HG02642 (cell line): Measurements from ENCODE around the gene C3.
"Not testable (repeated sequence)": the region's sequence is repeated elsewhere in the genome, so short reads cannot be mapped to it uniquely, and the experiment has no call there.

ENCODE experiments used
- ATAC-seq: cut with Tn5 transposase; IDR thresholded peaks from one replicate; pipeline ENCODE4 v1.9.1; 2021; ENCODE audit warnings: mild to moderate bottlenecking; ENCODE audit not compliant: unreplicated experiment, poor library complexity

Gene C3

DNA sequence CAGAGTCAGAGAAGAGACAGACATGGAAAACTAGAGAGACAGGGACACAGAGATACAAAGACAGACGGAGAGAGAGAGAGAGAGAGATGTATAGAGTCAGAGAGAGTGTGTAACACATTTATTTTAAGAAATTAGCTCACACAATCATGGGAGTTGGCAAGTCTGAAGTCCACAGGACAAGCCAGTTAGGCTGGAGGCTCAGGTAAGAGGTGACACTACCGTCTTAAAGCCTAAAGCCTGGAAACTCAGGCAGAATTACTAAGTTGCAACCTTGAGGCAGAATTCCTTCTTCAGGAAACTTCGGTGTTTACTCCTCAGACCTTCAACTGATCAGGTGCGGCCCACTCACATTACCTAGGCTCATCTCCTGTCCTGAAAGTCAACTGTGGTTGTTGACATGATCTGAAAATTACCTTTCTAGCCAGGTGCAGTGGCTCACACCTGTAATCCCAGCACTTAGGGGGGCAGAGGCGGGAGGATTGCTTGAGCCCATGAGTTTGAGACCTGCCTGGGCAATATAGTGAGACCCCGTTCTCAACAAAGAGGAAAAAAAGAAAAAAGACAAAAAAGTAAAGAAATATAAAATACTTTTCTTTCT lies 47.7 kb downstream of the C3 start:
- ATAC-seq: no peak

DNA sequence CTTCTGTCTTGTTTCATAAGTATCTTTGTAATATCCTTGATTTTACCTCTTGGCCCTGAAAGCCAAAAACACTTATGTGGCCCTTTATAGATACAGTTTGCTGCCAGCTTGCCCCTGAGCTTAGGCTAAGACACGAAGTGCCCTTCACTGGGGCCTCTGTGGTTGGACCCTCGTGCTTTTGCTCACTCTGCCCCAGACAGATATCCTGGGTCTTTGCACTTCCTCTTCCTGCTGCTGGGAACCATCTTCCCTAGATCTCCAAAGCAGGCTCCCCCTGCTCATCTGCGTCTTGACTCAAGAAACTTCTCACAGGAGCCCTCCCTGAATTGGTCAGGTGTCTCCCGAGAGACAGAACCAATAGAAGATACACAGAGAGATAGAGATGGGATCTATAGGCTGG lies 48.5 kb downstream of the C3 start:
- no peak for ATAC-seq

DNA sequence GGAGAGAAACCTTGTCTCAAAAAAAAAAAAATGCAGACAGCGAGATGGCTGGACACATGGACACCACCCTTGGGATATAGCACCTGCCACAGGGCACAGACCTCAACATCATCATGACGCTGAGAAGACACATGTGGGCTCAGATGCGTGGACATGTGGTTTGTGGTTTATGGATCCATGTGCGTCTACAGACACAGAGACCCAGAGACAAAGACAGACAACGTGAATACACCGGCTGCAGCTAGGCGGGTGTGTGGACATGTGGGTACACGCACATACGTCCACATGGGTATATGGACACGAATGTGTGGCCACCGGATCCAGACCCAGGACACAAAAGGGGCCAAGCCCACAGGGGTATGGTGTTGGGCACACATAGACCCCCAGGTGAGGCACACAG lies 51.8 kb downstream of the C3 start:
- no peak for ATAC-seq

DNA sequence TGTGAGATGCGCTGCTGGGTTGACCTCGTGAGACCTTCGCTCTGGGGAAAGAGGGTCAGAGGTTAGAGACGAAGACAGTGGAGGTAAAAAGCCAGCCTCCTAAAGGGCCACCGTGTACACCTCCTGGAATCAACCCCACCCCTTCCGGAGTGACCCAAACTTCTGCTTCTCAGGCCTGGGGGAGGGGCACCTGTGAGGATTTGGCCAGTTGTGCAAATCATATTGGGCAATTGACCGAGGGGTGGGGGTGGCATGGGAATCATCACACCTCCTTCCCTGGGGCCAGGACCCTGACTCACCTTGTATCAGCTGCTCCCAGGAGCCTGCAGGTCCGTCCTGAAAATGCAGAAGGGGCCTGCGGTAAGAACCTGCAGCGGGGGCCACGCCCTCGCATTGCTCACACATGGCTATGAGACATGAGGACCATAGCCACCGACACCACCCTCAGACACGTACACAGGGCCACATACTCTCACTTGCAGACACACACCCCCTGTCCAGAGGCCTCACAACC lies 53.3 kb downstream of the C3 start:
- ATAC-seq: no peak

DNA sequence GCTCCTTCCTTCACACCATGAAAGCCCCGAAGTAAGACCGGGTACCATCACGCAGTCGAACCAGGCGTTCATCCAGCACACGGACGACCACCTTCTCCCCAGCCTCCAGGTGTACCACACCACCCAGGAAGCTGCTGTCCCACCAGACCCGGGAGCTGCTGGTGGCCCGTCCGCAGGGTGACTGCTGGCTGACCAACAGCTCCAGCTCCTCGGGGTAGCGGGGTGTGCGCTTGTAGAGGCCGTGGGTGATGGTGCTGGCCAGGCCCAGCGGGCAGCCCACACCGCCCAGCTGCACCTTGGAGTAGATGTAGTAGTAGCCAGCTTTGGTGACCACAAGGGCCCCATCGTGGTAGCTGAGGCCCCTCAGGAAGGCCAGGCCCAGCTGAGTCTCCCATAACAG lies 55.5 kb downstream of the C3 start:
- ATAC-seq: no peak

DNA sequence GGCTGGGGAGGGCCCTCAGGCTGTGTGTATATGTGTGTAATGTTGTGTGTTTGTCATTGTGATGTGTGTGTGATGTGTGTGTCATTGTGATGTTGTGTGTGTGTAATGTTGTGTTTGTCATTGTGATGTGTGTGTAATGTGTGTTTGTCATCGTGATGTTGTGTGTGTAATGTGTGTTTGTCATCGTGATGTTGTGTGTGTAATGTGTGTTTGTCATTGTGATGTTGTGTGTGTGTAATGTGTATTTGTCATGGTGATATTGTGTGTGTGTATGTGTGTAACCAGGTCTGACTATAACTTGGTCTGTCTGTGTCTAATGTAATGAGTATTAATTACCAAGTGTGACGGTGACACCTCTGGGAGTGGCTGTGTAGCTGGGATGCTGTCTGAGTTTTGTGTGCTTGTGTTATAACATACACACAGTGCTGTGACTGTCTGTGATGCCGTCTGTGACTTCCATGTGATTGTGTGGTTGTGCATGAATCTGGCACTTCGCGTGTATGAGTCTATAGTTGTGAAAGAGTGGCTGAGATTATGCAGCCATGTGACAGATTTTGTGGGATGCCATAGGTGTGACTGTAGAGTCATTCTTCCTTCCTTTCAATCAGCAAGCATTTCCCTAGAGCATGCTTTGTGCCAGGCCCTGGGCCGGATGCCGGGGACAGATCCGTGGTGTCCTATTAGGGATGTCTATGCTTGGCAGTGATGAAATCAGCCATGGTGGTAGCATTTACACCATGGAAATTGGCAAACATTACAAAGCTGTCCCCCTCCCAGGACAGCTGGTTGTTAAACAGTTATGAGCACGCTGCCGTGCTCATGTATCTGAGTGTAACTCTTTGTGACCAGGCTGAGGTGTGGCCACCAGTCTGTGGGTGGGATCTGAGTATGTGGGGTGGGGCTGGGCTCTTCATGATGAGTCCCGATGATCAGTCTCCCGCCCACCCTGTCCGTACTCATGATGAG lies 56.9 kb downstream of the C3 start:
- ATAC-seq: no peak

DNA sequence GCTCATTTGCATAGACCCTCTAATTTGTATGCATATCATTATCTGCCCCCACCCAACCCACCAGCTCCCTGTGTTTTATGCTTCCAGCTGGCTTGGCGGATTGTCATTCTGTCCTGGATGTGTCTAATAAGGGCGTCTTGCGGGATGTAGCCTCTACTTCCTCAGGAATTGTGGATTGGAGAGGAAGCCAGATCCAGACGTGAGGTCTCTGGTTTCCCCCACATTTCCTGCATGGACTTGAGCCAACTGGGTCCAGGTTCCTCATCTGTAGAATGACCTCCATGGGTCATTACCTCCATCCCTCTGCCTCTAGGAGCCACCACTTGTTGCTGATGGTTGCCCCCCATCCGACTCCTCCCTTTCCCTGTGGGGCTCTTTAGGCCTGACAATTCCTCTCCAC lies 57.7 kb downstream of the C3 start:
- ATAC-seq: no peak

DNA sequence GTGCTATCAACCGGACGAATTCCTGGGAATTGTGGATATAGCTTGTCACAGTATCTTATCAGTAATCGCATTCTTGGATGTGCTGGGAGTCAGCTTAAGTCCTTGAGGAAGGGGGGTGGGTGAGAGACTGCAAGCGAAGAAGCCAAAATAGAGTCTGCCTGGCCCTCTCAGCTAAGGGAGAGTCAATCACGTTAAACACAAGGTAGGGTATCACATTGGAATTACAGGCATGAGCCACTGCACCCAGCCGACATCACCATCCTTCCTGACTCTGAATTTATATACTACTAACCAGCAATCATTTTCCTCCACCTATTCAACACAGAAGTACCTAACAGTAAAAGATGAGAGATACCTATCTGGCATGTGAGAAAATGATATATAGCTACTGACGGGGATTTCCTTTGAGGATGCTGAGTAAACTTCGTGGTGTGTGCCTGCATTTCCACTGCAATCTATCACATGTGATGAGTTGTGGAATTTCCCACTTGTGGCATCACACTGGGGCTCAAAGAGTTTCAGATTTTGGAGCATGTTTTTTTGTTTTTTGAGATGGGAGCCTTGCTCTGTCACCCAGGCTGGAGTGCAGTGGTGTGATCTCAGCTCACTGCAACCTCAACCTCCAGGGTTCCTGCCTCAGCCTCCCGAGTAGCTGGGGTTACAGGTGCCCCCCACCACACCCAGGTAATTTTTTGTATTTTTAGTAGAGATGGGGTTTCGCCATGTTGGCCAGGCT lies 58.8 kb downstream of the C3 start:
- not testable (repeated sequence) for ATAC-seq

DNA sequence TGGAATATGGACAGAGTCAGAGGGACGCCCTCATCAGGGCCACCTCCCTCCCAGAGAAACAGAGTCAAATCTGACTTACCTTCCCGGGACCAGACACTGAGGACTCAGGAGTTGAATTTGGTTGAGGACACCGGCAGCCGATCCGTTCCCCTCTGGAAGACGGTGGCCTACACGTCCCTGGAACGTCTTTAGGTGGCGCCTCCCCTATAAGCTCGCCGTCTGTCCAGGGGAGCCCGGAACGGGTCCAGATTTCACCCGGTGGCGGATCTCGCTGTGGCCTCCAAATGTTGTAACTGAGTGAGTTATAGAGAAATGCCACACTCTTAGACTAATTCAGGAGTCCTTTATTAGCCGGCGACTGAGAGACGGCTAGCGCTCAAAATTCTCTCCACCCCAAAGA lies 59.5 kb downstream of the C3 start:
- no peak for ATAC-seq

DNA sequence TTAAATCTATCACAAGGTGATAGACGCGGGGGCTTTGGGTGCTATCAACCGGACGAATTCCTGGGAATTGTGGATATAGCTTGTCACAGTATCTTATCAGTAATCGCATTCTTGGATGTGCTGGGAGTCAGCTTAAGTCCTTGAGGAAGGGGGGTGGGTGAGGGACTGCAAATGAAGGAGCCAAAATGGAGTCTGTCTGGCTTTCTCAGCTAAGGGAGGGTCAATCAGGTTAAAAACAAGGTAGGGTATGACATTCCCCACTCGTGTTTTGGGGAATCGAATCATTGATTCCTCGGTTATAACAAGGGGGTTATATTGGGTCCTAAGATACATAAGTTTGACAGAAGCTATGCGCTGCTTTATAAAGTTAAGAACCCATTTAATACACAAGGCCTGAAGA lies 64.1 kb downstream of the C3 start:
- ATAC-seq: not testable (repeated sequence)

DNA sequence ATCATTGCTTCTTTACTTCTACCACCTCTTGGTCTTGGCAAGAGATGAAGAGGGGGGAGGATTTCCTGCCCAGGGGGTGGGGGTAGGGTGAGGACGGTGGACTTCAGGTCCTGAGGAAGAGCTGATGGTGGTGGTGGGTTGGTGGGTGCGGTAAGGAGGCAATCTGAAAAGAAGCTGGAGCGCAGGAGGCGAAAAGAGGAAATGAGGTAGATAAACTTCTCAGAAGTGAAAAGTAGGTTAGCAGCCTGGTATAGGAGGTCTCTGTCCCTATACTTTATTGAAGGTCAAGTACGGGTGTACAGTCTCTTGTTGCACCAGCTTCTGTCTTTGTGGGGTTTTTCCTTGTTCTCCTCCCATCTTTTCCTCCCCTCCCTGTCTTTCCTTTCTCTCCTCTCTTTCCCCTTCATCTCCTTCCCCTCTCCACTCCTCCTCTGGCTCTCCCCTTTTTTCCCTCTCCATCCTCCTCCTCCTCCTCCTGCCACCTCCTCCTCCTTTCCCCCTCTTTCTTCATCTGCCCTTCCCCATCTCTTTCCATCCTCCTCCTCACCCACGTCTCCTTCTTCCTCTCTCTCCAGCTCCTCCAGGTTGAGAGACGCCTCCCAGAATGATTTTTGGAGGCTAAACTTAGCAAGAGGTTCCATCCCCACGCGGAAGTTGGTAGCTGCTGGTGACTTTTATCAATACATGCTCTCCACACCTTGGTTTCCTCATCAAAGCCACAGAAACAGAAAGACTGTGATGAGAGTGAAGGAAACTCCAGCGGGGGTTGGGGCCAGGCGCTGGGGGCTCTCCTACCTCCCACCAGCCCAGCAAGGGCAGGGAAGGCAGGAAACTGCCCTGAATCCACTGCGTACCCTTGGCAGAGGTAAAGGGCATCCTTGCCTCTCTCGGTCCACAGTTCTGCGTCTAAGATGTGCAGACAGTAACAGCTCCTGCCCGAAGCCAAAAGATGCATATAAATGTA lies 65.8 kb downstream of the C3 start:
- ATAC-seq: no peak

DNA sequence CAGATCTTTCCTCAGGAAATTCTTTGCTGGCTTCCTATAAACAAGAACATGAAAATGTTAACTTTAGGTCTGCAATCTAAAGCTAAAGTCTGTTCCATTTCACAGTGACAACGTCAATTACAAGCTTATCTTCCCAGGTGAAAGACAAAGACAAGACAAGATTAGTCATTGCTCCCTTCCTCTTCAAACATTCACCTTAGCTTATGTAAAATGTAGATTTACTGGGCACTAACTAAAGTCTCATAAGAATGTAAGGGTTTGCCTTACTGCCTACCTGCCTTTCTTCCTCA lies 67.7 kb downstream of the C3 start:
- ATAC-seq: no peak

DNA sequence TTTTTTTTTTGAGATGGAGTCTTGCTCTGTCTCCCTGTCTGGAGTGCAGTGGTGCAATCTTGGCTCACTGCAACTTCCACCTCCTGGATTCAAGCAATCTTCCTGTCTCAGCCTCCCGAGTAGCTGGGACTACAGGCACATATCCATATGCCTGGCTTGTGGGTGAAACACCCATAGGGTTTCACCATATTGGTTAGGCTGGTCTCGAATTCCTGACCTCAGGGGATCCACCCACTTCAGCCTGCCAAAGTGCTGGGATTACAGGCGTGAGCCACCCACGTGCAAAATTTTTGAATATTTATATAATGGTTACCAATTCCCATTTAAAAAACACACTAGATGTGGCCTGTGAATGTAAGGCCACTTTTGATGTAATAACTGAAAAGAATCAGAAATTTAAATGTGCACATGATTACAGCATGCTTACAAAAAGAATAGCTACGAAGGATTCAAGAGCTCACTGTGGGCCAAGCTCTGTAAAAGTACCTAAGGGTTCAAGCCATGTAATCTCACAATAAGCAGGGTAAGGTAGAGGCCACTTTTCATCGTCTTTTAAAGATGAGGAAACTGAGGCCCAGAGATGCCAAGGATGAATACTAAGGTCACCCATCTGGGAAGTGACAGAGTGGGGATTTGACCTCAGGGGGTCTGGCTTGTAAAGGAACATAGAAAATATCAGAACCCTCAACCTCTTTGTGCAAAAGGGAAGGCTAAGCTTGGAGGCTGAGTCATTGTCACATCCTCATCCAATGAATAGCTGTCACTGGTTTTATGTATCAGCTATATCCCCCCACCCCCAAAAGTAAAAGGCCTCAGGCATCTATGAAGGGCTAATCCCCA lies 68.3 kb downstream of the C3 start:
- no peak for ATAC-seq

DNA sequence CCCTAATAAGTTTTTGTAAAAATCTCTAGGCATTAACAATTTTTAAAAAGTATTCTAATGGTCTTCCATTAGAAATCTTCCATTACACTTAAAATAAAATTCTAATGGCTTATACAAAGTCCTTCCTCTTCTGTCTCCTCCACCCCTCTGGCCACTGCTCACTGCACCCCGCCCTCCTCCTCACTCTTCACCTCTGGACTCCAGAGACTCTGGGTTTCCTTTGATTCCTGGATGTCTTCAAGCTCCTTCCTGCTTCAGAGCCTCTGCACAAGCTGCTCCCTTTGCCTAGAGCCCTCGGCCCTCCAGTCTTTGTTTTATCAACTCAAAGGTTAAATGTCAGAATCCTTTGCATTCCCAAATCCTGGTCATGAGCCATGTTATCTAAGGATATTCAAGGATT lies 71.3 kb downstream of the C3 start:
- ATAC-seq: no peak

DNA sequence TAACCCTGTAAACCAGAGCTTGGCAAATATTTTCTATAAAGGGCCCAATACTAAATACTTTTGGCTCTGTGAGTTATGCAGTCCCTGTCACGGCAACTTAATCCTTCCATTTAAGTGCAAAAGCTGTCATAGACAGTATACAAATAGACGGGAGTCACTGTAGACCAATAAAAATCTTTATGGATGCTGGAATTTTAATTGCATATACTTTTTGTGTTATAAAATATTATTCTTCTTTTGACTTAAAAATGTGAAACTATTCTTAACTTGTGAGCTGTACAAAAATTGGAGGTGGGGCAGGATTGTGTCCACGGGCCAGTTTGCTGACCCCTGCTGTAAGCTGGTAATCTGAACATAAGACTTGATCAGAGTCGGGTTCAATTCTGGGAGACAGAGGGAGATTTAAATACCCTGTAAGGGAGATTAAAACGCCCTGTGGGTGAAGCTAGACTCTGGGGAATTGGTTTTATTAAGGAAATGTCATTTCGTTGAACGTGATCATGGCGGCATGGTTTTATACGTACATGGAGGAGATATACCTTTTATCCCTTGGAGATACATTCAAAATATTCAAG lies 72.2 kb downstream of the C3 start:
- ATAC-seq: no peak

DNA sequence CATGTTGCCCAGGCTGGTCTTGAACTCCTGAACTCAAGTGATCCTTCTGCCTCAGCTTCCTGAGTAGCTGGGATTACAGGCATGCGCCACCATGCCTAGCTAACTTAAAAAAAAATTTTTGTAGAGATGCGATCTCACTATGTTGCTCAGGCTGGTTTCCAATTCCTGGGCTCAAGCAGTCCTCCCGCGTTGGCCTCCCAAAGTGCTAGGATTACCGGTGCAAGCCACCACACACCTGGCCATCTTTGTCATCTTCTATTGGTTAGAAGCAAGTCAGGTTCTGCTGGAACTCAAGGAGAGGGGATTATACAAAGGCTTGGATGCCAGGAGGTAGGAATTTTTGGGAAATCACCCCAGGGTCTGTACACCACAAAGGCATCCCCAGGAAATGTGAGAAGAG lies 75.7 kb downstream of the C3 start:
- ATAC-seq: no peak

DNA sequence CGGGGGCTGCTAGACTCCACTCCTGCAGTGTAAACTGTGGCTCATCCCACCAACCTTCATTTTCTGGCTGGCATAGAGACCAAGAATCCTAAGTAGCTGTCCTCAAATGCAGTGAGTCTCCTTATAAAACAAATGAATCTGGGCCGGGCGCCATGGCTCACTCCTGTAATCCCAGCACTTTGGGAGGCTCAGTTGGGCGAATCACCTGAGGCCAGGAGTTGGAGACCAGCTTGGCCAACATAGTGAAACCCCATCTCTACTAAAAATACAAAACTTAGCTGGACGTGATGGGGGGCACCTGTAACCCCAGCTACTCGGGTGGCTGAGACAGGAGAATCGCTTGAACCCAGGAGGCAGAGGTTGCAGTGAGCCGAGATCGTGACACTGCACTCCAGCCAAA lies 80.1 kb downstream of the C3 start:
- ATAC-seq: not testable (repeated sequence)

DNA sequence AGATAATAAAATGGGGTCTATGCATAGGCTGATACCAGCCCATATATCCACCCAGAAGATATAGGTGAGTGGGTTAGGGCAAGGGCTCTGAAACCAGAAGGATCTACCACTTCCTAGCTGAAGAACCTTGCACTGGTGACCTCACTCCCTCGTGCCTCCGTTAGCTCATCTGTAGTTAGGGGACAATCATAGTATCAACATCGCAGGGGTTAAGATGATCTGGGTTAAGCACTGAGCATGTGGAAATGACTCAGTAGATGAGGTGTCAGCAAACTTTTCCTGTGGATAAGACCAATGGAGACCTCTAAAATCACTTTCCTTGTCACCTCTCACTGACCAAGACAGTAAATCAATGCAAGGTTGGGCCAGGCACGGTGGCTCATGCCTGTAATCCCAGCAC lies 81.0 kb downstream of the C3 start:
- ATAC-seq: no peak

DNA sequence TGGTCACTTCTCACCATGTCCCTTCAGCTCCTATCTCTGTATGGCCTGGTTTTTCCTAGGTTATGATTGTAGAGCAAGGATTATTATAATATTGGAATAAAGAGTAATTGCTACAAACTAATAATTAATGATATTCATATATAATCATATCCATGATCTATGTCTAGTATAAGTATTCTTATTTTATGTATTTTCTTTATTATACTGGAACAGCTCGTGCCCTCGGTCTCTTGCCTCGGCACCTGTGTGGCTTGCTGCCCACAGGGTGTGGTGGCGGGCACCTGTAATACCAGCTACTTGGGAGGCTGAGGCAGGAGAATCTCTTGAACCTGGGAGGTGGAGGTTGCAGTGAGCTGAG lies 87.0 kb downstream of the C3 start:
- ATAC-seq: not testable (repeated sequence)
